Type B pancreatic cell (in vitro differentiated cells): Measurements from ENCODE around the gene GBA2. TPM values are rescaled to one million over a fixed set of nuclear protein-coding genes. Genes with fewer than 3 reads are reported as not detected.
A peak's percentile ranks its signal among the peaks of the same experiment; 100 is the strongest.

Experiments
- DNase-seq: peaks from one replicate; pipeline ENCODE4 v3.0.0; 2021; ENCODE audit warnings: mixed read lengths; ENCODE audit not compliant: unreplicated experiment; ENCODE audit errors: extremely low spot score
- H3K27ac Mint-ChIP-seq: 2 replicates; pipeline ENCODE4 v1.8.0; 2021; ENCODE audit warnings: mild to moderate bottlenecking, mixed read lengths
- H3K27me3 Mint-ChIP-seq: 2 replicates; pipeline ENCODE4 v1.8.0; 2021; ENCODE audit warnings: mixed read lengths
- H3K36me3 Mint-ChIP-seq: 2 replicates; pipeline ENCODE4 v1.8.0; 2021; ENCODE audit warnings: mixed read lengths
- H3K4me1 Mint-ChIP-seq: one replicate; pipeline ENCODE4 v1.8.0; 2021; ENCODE audit warnings: mixed read lengths; ENCODE audit not compliant: unreplicated experiment
- H3K4me3 Mint-ChIP-seq: 2 replicates; pipeline ENCODE4 v1.8.0; 2021; ENCODE audit warnings: mild to moderate bottlenecking, mixed read lengths
- H3K9me3 Mint-ChIP-seq: 2 replicates; pipeline ENCODE4 v1.8.0; 2021; ENCODE audit warnings: mixed read lengths
- total RNA-seq: library from RNA; stranded (reverse); gene quantifications from 2 replicates; pipeline ENCODE4 v1.2.1, GENCODE V29; 2021; ENCODE audit warnings: low replicate concordance
- TF ChIP-seq, protein P1 (sequence below): fragments of 200-600 bp; sonication (generic); conservative IDR thresholded peaks from 2 replicates; pipeline ENCODE4 v1.5.0; 2021; ENCODE audit warnings: antibody characterized with exemption, mild to moderate bottlenecking

GBA2 gene
- total RNA-seq, 1 donor from 2014 or later, result 100 TPM

DNA sequence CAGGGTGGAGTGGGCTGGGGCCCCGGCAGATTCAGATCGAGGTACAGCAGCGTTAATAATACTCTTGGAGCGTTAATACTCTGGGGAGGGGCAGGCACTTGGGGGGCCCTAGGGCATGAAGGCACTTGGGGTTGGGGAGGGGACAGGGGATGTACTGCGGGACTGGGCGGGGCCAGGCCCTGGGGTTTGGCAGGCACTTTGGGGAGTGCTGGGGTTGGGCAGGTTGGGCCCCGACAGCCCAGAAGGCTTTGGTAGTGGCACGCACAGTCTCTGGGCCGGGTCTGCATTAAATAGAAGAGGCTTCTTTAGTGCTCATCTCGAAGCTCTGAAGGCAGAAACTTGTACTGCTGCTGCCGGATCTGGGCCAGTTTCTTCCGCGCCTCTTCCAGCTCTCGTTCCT, 51.5 kb downstream of the GBA2 start:
- Mint-ChIP-seq H3K4me1 (no peaks in the 10 kb centered on the region), H3K27me3 (no peaks in the 10 kb centered on the region), H3K36me3 (peaks cover 8% of the 10 kb centered on the region), H3K4me3 (no peak overlapping the region), H3K27ac (no peak overlapping the region), H3K9me3 (no peaks in the 10 kb centered on the region)
- TF ChIP-seq, protein P1, sequence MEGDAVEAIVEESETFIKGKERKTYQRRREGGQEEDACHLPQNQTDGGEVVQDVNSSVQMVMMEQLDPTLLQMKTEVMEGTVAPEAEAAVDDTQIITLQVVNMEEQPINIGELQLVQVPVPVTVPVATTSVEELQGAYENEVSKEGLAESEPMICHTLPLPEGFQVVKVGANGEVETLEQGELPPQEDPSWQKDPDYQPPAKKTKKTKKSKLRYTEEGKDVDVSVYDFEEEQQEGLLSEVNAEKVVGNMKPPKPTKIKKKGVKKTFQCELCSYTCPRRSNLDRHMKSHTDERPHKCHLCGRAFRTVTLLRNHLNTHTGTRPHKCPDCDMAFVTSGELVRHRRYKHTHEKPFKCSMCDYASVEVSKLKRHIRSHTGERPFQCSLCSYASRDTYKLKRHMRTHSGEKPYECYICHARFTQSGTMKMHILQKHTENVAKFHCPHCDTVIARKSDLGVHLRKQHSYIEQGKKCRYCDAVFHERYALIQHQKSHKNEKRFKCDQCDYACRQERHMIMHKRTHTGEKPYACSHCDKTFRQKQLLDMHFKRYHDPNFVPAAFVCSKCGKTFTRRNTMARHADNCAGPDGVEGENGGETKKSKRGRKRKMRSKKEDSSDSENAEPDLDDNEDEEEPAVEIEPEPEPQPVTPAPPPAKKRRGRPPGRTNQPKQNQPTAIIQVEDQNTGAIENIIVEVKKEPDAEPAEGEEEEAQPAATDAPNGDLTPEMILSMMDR, result no peak
- DNase-seq, result no peak

DNA sequence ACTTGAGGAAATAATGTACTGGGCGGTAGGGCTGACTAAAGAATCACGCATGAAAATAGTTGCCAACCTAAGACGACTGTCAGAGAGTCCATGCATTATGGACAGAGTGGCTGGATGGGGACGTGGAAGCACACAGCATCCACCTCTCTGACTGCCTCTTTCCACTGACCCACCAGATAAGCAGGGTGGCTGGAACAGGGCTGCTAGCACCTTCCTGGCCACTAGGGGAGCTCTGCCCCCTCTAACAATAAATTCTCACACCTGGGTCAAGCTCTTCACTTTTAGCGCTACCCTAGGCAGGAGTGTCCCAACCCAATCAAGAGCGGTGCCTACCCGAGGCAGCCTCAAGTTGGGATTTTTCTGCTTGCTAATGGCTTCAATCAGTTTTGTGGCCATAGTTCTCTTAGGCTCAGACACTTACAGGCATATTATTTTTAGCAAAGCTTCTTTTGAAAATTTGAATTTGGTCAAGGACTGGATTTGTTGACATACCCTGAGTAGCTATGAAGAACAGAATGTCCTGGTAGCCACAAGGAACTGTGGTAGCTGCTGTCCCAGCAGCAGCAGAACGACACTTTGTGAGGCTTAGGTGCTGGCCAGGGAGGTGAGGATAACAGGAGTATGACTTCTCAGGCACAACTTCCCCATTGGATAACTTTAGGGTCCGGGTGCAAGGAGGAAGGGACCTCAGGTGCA, 52.4 kb downstream of the GBA2 start:
- Mint-ChIP-seq H3K27ac (peak overlapping the region; percentile 33), H3K9me3 (no peaks in the 10 kb centered on the region), H3K36me3 (peaks cover 8% of the 10 kb centered on the region), H3K4me3 (no peak overlapping the region), H3K27me3 (no peaks in the 10 kb centered on the region), H3K4me1 (peaks cover 4% of the 10 kb centered on the region)
- TF ChIP-seq, protein P1, result peak; percentile 93
- DNase-seq, result no peak

DNA sequence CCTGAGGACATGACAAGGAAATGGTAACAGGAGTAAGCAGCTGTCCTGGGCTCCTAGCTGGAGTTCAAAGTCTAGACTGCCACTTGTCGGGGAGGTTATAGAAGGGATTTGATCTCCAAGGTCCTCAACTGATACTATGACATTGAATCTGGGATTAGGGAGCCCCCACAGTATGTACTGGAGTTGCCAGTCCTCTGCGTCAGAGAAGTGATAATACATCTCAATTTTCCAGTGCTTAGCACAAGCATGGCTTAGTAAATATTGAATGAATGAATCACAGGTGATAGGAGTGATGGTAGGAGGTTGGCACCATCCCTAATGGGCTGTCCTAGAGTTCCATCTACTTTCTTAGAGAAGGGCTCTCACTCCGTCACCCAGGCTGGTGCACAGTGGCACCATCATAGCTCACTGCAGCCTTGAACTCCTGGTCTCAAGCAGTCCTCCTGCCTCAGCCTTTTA, 53.1 kb downstream of the GBA2 start:
- TF ChIP-seq, protein P1, result no peak
- no peak overlapping the region for H3K27ac Mint-ChIP-seq
- H3K9me3 Mint-ChIP-seq, result no peaks in the 10 kb centered on the region
- H3K4me1 Mint-ChIP-seq, result peaks cover 10% of the 10 kb centered on the region
- no peak for DNase-seq
- no peak overlapping the region for H3K4me3 Mint-ChIP-seq
- H3K36me3 Mint-ChIP-seq, result peaks cover 8% of the 10 kb centered on the region
- H3K27me3 Mint-ChIP-seq, result no peaks in the 10 kb centered on the region

DNA sequence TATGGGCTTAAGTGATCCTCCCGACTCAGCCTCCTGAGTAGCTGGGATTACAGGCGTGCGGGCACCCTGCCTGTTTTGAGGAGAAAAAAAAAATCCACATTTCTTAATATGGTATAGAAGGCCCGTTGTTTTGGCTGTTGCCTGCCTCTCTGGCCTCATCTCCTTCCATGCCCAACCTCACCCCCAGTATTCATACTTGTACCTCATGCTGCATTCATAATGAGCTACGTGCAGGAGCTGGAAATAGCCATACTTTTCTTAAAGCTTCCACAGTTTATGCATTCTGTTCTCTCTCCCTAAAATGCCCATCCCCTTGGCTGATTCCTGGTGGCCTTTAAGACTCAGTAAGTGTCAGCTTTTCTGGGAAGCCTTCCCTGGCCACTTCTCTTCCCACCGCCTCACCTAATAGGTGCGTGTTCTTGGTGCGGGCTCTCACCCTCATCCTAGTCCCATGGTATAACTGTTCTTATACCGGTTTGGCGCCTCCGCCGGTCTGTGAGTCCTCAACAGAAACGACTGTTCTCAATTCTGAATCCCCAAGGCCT, 57.2 kb downstream of the GBA2 start:
- TF ChIP-seq, protein P1, result no peak
- H3K9me3 Mint-ChIP-seq, result no peaks in the 10 kb centered on the region
- H3K4me3 Mint-ChIP-seq, result peak overlapping the region; percentile 91
- H3K36me3 Mint-ChIP-seq, result peaks cover 14% of the 10 kb centered on the region
- DNase-seq, result no peak
- H3K4me1 Mint-ChIP-seq, result peaks cover 31% of the 10 kb centered on the region
- H3K27me3 Mint-ChIP-seq, result no peaks in the 10 kb centered on the region
- H3K27ac Mint-ChIP-seq, result peak overlapping the region; percentile 66

DNA sequence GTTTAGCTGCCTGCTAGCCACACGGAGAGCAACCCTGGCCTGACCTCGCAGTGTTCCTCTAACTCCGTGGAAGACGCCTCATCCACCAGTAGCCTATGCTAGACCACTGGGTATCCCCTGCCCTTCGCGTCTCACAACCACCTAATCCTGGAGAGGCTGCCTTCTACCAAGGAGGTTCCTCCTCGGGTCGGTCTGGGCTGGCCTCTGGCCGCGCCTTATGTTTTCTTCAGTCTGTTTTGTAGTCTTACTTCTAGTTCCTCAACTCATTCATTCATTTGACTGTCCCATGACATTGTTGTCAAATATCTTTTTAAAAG, 57.7 kb downstream of the GBA2 start:
- TF ChIP-seq, protein P1, result no peak

More for the DNA sequence above, 57.7 kb downstream of the GBA2 start:
- Mint-ChIP-seq H3K9me3 (no peaks in the 10 kb centered on the region), H3K36me3 (peaks cover 9% of the 10 kb centered on the region), H3K4me3 (peak overlapping the region; percentile 91), H3K27ac (peak overlapping the region; percentile 66), H3K4me1 (peaks cover 34% of the 10 kb centered on the region), H3K27me3 (no peaks in the 10 kb centered on the region)
- DNase-seq, result no peak
